Ishikawa (cell line): ENCODE measurements around the gene MAK.

Experiments used
- CEBPB ChIP-seq: IDR thresholded peaks from 2 replicates; pipeline ENCODE4 v1.6.1; 2012
- CREB1 ChIP-seq: IDR thresholded peaks from 2 replicates; pipeline ENCODE4 v1.6.1; 2012; ENCODE audit warnings: low read depth
- EGR1 ChIP-seq: IDR thresholded peaks from 2 replicates; pipeline ENCODE4 v1.6.1; 2012
- EP300 ChIP-seq: IDR thresholded peaks from 2 replicates; pipeline ENCODE4 v1.6.1; 2012; ENCODE audit warnings: borderline replicate concordance
- MAX ChIP-seq: IDR thresholded peaks from 2 replicates; pipeline ENCODE4 v1.6.1; 2012
- RAD21 ChIP-seq: IDR thresholded peaks from 2 replicates; pipeline ENCODE4 v1.6.1; 2012; ENCODE audit warnings: low read depth
- TAF1 ChIP-seq: IDR thresholded peaks from 2 replicates; pipeline ENCODE4 v1.6.1; 2012; ENCODE audit warnings: low read depth, mild to moderate bottlenecking
- YY1 ChIP-seq: IDR thresholded peaks from 2 replicates; pipeline ENCODE4 v1.6.1; 2012; ENCODE audit warnings: low read depth
- ZBTB7A ChIP-seq: IDR thresholded peaks from 2 replicates; pipeline ENCODE4 v1.6.1; 2012; ENCODE audit warnings: low read depth

- TF ChIP-seq EP300 (no peak), YY1 (no peak), TAF1 (no peak), CREB1 (no peak), CEBPB (no peak), ZBTB7A (no peak), EGR1 (no peak), MAX (no peak), RAD21 (no peak)
These were observed 114.8 kb downstream of the MAK start for GRCh38 chr6:10723567-10723881.
